ENCODE data around the gene HS3ST5.
"Not testable (repeated sequence)": the region's sequence is repeated elsewhere in the genome, so short reads cannot be mapped to it uniquely, and the experiment has no call there.

The HS3ST5 gene

DNA sequence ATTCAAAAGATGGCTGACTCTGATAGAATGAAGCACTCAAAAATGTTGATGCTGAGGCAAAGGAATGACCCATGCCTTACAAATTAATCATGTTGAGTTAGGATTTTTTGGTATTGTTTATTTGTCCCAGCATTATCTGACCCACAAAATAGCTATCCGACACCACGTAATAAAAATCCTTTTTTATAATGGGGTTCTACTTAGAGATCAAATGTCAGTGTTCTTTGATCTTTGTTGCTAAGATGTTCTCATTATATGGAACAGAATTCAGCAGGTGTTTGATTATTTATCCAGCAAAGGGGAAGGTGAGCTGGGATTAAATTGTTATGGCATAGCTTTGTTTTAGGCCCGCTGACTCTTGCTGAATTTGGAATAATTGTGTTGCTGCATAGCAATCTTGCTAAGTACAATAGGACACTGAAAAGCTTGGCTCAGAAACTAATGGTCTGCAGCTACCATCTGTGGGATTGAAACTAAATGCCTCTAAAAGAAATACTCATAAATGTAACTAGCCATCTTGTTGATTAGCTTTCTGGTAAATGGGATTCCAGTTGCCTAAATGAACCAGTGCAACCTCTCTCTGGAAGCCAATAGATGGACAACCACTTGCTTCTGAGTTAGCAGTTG is 191.6 kb downstream of the HS3ST5 start:
- DNase-seq (ENCODE audit: low read depth in 2 of 2), result no peak

DNA sequence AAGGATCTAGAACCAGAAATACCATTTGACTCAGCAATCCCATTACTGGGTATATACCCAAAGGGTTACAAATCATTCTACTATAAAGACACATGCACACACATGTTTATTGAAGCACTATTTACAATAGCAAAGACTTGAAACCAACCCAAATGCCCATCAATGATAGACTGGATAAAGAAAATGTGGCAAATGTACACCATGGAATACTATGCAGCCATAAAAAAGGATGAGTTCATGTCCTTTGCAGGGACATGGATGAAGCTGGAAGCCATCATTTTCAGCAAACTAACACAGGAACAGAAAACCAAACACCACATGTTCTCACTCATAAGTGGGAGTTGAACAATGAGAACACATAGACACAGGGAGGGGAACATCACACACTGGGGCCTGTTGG is 193.6 kb downstream of the HS3ST5 start:
- not testable (repeated sequence) for DNase-seq (ENCODE audit: low read depth in 2 of 2)

DNA sequence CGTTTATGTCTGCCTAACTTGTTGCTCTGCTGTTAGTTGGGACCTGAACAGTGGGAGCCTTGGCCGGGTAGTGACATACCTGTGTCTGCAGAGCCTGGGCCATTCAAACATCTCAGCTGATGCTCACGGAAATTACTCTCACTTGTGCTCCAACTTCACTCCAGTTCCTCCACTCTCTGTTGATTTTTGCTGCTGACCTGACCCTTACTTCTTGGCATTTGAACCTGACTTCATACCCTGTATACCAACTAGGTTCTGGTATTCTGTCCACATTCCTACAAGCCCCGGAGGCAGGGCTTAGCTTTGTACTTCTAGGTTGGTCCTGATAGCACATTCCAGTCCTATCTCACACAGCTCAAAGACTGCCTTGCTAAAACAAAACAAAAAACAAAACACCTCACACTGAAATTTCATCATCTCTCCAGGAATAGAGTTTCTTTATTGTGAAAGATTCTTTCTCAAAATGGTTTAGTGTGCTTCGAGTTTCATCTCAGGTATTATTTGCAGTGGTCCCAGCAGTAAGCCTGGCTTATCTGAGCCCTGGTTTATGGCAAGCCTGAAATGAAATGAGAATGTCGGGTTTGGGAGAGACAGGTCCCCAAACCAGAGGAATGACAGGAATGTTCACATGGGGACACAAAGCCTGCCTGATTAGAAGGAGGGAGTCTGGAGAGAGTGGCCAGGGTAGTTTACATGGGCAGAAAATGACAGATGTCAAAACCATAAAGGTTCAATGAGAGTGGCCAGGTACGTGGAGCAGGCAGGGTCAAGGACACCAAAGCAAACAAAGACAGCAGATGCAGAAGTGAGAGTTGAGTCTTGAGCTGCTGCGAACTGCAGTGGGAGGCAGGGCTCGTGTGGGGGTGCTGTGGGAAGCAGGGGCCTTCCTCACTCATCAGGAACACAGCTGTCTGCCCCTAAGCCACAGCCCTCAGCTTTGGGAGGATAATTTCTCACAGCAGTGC is 197.7 kb downstream of the HS3ST5 start:
- no peak for DNase-seq (ENCODE audit: low read depth in 2 of 2)

DNA sequence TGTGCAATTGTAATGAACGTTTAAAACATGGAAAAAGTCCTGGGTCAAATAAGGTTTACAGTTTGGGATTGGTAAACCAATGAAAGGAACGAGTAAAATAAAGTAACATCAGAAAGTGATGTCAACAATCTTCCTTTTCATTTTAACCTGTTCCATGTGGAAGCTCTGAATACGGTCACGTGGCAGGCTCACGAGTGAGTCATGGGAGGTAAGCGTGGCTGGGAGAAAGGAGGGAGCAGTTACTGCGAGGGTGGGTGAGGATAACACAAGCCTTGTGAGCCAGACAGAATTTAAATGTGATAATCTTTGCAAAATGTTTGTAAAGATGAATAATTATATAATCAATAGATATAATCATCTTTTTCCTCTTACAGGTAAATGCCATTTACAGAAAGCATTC is 200.6 kb downstream of the HS3ST5 start:
- DNase-seq (ENCODE audit: low read depth in 2 of 2), result no peak

DNA sequence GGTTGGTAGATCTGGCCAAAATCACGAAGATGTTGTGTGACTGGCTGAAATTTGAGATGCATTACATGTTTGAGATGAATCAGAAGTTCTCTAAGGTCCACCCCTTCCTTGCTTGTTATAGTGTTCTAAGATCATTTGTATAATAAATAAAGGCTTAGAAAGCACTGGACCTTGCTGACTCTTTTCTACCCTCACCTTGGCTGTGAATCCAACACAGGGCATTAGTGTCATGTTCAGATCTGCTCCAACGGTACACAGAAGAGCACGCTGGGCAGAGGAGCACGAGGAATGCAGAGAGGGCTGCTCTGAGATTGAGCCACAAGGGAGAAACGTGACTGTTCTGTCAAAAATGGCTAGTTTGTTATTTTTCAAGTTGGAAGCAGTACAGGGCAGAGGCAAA is 202.4 kb downstream of the HS3ST5 start:
- DNase-seq (ENCODE audit: low read depth in 2 of 2), result no peak

DNA sequence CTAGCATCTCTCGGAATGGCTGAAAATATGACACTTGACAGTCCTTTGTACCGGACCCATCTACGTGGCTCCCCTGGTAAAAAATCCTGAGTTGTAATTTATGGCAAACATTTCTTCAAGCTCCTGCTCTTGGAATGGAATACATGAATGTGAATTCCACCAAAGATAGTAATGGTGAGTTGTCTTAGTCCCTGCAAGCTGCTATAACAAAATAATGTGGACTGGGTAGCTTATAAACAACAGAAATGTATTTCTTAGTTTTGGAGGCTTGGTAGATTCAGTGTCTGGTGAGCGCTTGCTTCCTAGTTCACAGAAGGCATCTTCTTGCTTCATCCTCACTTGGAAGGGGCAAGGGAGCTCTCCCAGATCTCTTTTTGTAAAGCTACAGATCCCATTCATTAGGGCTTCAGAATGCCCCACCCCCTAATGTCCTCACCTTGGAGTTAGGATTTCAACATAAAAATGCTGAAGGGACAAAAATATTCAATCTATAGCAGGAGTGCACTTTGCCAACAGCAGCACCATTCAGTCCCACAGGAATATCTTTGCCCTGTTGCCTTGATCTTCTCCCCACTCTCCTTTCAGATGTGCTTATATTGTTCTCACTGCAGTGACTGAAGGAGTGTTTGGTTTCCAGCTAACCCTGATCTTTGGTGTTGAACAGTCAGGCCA is 204.1 kb downstream of the HS3ST5 start:
- DNase-seq (ENCODE audit: low read depth in 2 of 2), result no peak

DNA sequence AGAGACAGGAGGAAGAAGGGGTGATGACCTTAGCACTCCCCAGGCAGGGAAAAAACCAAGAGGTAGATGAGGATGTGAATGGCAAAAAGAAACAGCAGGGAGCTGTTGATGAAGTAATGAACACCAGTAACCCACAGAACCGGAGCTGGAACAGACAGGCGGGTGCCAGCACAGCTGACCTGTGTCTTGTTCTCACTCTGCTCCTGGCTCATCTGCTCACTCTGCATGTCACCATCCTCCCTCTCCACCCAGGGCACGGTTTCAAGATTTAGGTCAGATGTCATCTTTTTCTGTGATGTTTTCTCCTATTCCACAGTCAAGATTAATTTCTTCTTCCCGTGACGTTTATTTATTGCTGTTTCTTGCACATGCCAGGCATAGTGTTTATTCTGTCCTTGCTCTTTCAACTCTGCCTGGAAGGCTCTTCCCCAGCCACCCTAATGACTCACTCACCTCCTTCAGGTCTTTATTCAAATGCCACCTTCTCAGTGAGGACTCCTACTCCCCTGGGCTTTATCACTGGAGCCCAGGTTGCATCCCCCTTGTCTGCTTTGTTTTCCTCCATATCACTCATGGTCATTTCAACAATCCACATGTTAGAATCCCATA is 207.4 kb downstream of the HS3ST5 start:
- DNase-seq (ENCODE audit: low read depth in 2 of 2), result no peak

DNA sequence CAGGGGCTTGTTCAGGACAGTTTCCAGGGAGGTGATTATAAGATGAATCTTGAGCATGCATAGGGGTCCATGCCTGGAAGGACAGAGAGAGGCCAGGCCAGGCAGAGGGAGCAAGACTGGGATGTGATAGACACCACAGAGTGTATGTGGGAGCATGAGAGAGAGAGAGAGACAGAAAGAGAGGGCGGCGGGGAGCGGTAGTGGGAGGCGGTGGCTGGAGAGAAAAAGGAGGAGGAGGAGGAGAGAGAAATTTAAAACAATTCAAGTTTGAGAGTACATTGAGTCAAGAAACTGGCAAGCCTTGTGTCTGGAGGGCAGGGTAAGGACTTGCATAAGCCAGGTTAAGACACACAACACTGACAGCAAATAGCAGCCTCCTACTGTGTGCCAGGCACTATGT is 209.0 kb downstream of the HS3ST5 start:
- no peak for DNase-seq (ENCODE audit: low read depth in 2 of 2)

DNA sequence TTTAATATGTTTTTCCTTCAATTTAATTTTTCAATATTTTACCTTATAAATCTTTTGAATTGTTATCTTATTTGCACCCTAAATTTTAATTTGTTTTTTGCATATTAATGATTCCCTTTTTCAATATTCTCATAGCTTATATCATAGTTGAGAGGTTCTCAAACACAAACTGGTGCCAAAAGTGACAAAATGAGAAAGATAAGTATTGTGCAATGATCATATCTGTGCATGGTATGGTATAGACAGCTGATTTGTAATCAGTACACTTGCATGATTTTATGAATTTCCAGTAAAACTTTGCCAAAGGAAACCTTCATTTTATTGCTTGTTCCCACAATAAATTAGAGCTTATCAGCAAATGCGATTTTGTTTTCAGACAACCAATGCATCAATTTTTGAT is 210.9 kb downstream of the HS3ST5 start:
- DNase-seq (ENCODE audit: low read depth in 2 of 2), result no peak

DNA sequence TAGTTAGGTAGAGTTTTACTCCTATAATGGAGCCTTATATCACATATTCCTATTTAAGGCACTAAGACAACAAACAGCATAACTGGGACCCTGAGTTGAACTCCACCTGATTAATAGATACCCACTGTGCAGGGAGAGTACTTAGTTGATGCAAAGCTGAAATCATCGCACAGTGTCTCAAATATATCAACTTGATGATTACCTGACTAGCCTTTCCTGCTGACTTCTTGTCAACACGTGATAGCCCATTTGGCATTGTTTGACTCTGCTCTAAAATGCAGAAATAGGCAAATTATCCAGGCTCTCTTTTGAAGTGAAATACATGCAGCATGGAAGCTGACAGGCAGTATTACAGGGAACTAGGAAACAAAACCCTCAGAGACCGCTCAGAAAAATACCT is 217.2 kb downstream of the HS3ST5 start:
- no peak for DNase-seq (ENCODE audit: low read depth in 2 of 2)

DNA sequence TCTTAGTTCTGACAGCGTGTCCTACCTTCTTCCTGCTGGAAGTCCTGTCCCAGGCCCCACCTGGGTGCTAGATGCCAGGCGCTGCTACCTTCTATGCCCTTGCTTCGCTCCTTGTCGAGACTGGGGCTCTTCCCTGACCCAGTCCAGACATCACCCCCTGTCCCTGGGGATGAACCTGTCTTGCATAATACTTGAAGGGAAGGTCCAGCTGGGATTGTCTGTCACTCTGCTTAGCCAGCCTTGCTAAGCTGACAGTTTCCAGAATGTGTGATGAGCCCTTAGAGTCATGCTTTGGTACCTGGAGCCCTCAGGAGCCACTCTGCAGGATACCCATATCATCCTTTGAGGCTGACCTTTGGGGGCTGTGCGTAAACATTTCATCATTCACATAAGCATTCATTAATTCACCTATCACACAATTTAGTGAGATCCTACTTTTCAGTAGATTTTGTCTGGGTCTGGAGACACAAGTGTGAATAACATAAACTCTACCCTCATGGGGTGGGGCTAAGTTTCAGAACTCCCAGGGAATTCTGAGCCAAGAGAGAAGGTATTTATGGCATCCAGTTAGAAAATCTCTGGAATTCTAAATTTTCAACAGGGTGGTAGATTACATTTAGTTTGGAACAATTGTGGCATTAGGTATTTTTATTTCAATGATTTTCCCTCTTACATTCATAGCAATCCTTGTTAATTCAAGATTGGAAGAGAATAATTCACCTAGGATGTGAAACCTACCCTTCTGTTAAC is 220.7 kb downstream of the HS3ST5 start:
- no peak for DNase-seq (ENCODE audit: low read depth in 2 of 2)

DNA sequence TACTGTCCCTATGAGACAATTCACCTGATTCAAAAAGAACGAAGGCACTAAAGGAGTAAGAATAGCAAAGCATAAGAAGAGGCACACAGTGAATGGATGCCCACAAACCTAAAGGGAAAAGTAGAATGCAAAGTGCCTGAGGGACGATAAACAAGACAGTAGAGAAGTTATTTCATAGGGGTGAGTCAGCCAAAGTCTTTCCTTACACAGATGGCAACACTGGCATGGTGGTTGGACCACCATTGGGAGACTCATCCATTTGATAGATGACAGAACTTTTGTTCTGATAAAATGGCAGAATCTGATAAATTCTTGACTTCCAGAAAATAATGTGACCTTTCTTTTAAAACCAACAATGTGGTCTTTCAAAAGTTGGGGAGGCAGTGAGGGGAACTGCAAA is 223.8 kb downstream of the HS3ST5 start:
- no peak for DNase-seq (ENCODE audit: low read depth in 2 of 2)

DNA sequence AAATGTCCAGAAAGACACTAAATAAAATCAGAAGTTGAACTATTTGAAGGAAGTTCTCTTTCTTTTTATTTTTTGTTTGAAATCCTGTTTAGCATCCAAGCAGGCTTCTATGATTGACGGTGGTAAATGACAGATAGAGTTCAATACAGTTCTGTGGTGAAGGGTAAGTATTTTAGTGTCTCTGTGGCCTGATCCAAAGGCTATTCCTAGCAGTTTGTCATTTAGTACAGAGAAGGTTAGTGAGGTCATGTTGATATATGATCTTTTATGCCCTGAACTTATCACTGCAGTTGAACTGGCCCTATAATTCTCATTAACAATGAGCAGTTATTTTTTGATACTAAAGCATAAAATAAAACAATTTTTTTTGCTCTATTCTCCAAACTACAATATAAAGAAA is 227.2 kb downstream of the HS3ST5 start:
- no peak for DNase-seq (ENCODE audit: low read depth in 2 of 2)

DNA sequence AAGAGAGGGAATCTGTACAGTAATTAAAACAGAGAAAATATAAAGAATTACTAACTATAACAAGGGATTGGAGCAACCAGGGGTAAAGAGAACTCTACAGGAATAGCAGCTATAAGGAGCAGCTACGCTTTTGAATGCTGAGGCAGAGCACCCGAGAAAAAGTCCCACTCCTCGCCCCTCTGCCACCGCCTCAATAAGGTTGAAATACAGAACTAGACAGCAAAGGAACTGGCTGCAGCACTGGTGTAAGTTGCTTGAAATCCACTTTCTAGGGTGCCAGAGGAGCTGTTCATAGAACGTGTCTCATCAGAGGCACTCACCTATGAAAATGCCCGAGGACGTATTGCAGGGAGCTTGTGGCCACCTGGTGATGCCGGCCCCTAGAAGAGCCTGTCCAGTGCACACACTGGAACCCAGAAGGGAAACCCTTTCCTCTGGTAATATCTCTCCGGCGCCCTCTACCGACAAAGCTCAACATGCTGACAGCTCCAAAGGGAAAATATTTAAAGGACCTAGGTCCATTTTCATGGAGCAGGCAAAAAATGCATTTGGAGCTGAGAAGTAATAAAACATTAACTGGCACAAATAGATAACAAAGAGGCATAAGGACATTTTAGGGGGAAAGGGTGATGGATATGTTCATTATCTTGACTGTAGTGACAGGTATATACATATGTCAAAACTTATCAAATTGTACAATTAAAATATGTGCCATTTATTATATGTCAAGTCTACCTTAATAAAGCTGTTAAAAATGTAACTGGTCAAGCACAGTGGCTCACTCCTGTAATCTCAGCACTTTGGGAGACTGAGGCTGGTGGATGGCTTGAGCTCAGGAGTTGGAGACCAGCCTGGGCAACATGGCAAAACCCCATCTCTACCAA is 234.5 kb downstream of the HS3ST5 start:
- DNase-seq (ENCODE audit: low read depth in 2 of 2), result peak in 1 of 2 donors; percentile 3

DNA sequence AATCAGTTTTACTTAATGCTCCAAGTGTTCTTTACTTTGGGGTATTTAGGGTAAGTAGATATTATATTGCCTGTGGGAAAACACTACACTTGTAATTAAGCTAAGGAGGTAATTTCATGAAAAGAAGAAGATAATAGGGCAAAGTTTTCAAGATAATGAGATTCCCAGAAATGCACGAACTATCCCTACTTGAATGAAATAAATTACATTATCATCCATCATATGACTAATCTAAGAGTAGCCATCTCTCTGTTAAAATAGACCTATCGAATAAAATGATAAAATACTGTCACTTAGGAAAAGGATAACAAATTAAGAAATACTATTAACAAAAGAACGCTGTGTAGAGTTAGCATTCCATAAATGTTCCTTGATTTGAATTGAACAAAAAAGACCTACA is 236.8 kb downstream of the HS3ST5 start:
- no peak for DNase-seq (ENCODE audit: low read depth in 2 of 2)

DNA sequence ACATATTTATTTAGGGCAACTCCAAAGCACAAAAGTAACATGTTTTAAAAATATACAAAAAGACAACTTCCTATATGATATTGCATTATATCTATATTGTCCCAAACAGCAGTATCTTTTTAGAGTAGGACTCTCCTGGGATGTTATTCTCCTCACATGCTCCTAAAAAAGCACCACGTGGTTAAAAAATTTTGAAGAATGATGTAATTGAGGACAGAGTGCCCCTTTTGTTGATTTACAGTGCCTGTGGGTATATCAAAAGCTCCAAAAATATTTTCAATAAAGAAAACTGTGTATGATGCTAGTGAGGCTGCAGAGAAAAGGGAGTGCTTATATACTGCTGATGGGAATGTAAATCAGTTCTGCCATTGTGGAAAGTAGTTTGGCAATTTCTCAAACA is 241.6 kb downstream of the HS3ST5 start:
- DNase-seq (ENCODE audit: low read depth in 2 of 2), result no peak

DNA sequence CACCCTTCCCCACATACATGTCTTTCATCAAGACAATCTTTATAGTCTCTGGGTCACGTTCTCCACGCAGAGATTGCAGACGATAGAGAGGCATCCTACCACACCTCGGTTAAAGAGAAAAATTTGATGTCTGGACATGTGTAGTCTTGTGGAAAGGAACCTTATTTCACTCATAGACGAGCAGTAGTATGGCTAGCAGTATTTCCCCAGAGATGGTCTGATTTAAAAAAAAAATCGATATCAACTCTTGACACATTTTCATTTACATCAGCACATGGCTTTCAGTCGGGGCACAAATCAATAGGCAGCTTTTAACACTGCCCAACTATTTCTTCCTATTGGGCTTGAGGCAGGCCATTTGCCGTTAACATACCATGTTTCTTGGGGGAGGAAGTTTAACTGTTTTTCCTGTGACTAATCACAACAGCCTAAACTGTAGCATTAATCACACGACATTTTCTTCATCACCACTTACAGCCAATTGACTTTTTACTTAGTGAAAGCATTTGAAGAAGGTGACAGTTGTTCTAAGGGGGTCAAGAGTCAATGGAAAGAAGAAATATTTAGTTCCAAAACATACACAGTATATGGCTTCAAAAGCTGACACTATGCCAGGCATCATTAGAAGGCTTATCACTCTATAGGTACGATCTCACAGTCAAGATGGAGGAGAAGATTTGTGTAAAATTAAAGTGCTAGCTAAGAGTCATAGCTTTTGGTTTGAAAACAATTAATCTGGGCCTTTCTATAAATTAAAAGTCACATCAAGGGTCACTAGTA is 242.4 kb downstream of the HS3ST5 start:
- no peak for DNase-seq (ENCODE audit: low read depth in 2 of 2)

DNA sequence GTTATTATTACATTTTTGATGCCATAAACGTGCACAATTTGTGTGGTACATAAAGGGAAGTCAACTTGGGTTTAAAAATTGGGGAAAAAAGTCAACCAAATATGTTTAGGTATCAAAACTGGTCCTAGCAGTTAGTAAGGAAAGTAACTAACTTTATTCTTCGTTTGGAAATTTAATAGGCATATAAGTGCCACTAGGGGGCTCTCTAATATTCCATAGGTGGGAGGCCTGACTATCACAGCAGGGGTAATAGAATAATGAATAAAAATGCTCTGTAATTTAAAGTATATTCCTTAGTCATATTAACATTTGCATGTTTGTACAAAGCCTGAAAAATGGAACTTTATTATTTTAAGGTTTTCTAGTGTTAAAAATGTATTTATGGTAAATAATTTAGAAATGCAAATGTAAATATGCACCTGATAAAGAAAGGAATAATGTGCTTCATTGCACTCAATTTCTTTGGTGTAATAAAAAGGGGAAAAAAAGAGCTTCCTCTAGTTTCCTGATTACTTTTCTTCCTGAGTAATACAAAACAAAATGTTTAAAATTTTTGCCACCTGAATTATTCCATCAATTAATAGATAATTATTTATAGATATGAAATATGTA is 246.2 kb downstream of the HS3ST5 start:
- no peak for DNase-seq (ENCODE audit: low read depth in 2 of 2)

DNA sequence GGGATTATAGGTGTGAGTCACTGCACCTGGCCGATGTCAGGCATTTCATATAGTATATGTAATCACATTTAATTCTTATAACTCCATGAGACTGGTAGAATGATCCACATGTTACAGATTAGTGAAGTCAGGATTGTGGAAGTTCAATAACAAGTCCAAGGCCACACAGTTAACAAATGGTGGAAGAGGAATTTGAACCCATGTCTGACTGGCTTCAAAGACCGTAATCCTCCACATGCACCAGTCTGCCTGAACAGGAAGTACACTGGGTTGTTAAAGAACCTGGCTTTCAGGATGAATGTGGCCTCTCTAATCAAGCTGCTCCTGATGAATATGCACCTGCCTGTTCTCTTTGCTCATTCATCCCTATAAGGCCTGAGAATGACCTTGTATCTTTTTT is 249.9 kb downstream of the HS3ST5 start:
- DNase-seq (ENCODE audit: low read depth in 2 of 2), result no peak
